ENCODE data around the gene KRT25.

KRT25 gene

GRCh38 chr17:40755231-40755630, at the start of gene KRT25:
TSS of gene KRT25 (minus strand) at chr17:40755331. CDS start at chr17:40755271, 60 bp downstream.
- DNase-seq (ENCODE audit: low read depth in 3 of 3), result no peak

- DNase-seq (ENCODE audit: low read depth in 3 of 3), result peak; percentile 50 to 55 (median 53)
Measured at GRCh38 chr17:40803617-40804082, 48.5 kb upstream of the KRT25 start.

- no peak for DNase-seq (ENCODE audit: low read depth in 3 of 3)
Measured at GRCh38 chr17:40801157-40801556, 46.0 kb upstream of the KRT25 start.

GRCh38 chr17:40800381-40800780, 45.2 kb upstream of the KRT25 start:
- no peak for DNase-seq (ENCODE audit: low read depth in 3 of 3)

GRCh38 chr17:40799859-40800258, 44.7 kb upstream of the KRT25 start, which contains the start of gene KRT28:
TSS of gene KRT28 (minus strand) at chr17:40799959. CDS start at chr17:40799893, 66 bp downstream.
- no peak for DNase-seq (ENCODE audit: low read depth in 3 of 3)

- no peak for DNase-seq (ENCODE audit: low read depth in 3 of 3)
Measured at GRCh38 chr17:40796846-40797245, 41.7 kb upstream of the KRT25 start.

- no peak for DNase-seq (ENCODE audit: low read depth in 3 of 3)
Measured at GRCh38 chr17:40795019-40795667, 40.0 kb upstream of the KRT25 start.

- no peak for DNase-seq (ENCODE audit: low read depth in 3 of 3)
Measured at GRCh38 chr17:40794466-40794865, 39.3 kb upstream of the KRT25 start.

GRCh38 chr17:40793832-40794231, 38.7 kb upstream of the KRT25 start:
- no peak for DNase-seq (ENCODE audit: low read depth in 3 of 3)

- no peak for DNase-seq (ENCODE audit: low read depth in 3 of 3)
Measured at GRCh38 chr17:40791787-40792436, 36.8 kb upstream of the KRT25 start.

GRCh38 chr17:40791111-40791510, 36.0 kb upstream of the KRT25 start:
- DNase-seq (ENCODE audit: low read depth in 3 of 3), result no peak

- DNase-seq (ENCODE audit: low read depth in 3 of 3), result no peak
Measured at GRCh38 chr17:40782450-40782849, 27.3 kb upstream of the KRT25 start, which contains the start of gene KRT27. TSS of gene KRT27 (minus strand) at chr17:40782550. CDS start at chr17:40782493, 57 bp downstream.

- DNase-seq (ENCODE audit: low read depth in 3 of 3), result no peak
Measured at GRCh38 chr17:40779181-40779909, 24.2 kb upstream of the KRT25 start.

- DNase-seq (ENCODE audit: low read depth in 3 of 3), result no peak
Measured at GRCh38 chr17:40778461-40778860, 23.3 kb upstream of the KRT25 start.

- no peak for DNase-seq (ENCODE audit: low read depth in 3 of 3)
Measured at GRCh38 chr17:40777971-40778370, 22.8 kb upstream of the KRT25 start.

- DNase-seq (ENCODE audit: low read depth in 3 of 3), result no peak
Measured at GRCh38 chr17:40777459-40777858, 22.3 kb upstream of the KRT25 start.

- no peak for DNase-seq (ENCODE audit: low read depth in 3 of 3)
Measured at GRCh38 chr17:40775945-40776344, 20.8 kb upstream of the KRT25 start.

- no peak for DNase-seq (ENCODE audit: low read depth in 3 of 3)
Measured at GRCh38 chr17:40772101-40772500, 17.0 kb upstream of the KRT25 start, which contains the start of gene KRT26. TSS of gene KRT26 (minus strand) at chr17:40772201. CDS start at chr17:40772113, 88 bp downstream.

- DNase-seq (ENCODE audit: low read depth in 3 of 3), result no peak
Measured at GRCh38 chr17:40765657-40766056, 10.5 kb upstream of the KRT25 start.

- DNase-seq (ENCODE audit: low read depth in 3 of 3), result no peak
Measured at GRCh38 chr17:40763752-40764151, 8.6 kb upstream of the KRT25 start.

- no peak for DNase-seq (ENCODE audit: low read depth in 3 of 3)
Measured at GRCh38 chr17:40760105-40761016, 5.2 kb upstream of the KRT25 start.

Measured in stimulated activated CD4-positive, alpha-beta T cell treated with anti-CD3 and anti-CD28 coated beads, TNF-alpha, amount 100 ng/mL, for 4 hours (primary cell).